Calu3 (cell line): ENCODE data around the gene KCNT1. TPM values are rescaled to one million over a fixed set of nuclear protein-coding genes. Genes with fewer than 3 reads are reported as not detected.

ENCODE experiments used
- BruUV-seq: library from RNA; stranded (reverse); fragments of 400-500 nt; replicated peaks from 2 replicates; lab custom pipeline; 2021; lab: Mats Ljungman, UMichigan
- CTCF ChIA-PET: fragments of 300-600 bp; sonication (Branson Sonifier 250); formaldehyde crosslinking; loops from one replicate; lab custom pipeline; 2022; ENCODE audit warnings: antibody characterized with exemption; lab: Charles Lee
- DNase-seq: peaks from one replicate; pipeline ENCODE4 v3.0.0; 2022
- H3K27ac Mint-ChIP-seq: one replicate; pipeline ENCODE4 v1.8.0; 2022; ENCODE audit warnings: mixed read lengths; ENCODE audit not compliant: unreplicated experiment
- H3K27me3 Mint-ChIP-seq: one replicate; pipeline ENCODE4 v1.8.0; 2022; ENCODE audit warnings: mixed read lengths; ENCODE audit not compliant: unreplicated experiment
- H3K36me3 Mint-ChIP-seq: one replicate; pipeline ENCODE4 v1.8.0; 2022; ENCODE audit warnings: mild to moderate bottlenecking, moderate library complexity, mixed read lengths; ENCODE audit not compliant: insufficient read depth, unreplicated experiment
- H3K4me1 Mint-ChIP-seq: one replicate; pipeline ENCODE4 v1.8.0; 2022; ENCODE audit warnings: mild to moderate bottlenecking, low read depth, mixed read lengths; ENCODE audit not compliant: unreplicated experiment
- H3K4me3 Mint-ChIP-seq: one replicate; pipeline ENCODE4 v1.8.0; 2022; ENCODE audit warnings: mild to moderate bottlenecking, low read depth, moderate library complexity, mixed read lengths; ENCODE audit not compliant: unreplicated experiment
- H3K9me3 Mint-ChIP-seq: one replicate; pipeline ENCODE4 v1.8.0; 2022; ENCODE audit warnings: low read depth, mixed read lengths; ENCODE audit not compliant: unreplicated experiment
- CTCF ChIP-seq: fragments of 200-600 bp; IDR thresholded peaks from one replicate; pipeline ENCODE4 v1.8.0; 2022; ENCODE audit warnings: antibody characterized with exemption; ENCODE audit not compliant: unreplicated experiment
- intact Hi-C: fragments of 100-400 bp; cut with micrococcal nuclease; formaldehyde crosslinking; loops from one replicate; pipeline ENCODE4 v1.10.0; 2022; ENCODE audit not compliant: unreplicated experiment
- total RNA-seq: library from RNA; stranded (reverse); gene quantifications from 2 replicates; pipeline ENCODE4 v1.2.3, GENCODE V29; 2022

Gene KCNT1
- total RNA-seq, 1 experiment from 2014 or later = not detected

- H3K27ac Mint-ChIP-seq = no peak overlapping the region
- no peak overlapping the region for H3K4me3 Mint-ChIP-seq
Observed at GRCh38 chr9:135714242-135715055, 12.5 kb downstream of the KCNT1 start.

GRCh38 chr9:135715056-135715595 is 13.1 kb downstream of the KCNT1 start:
- BruUV-seq = no TSS peak
- H3K36me3 Mint-ChIP-seq = no peaks in the 10 kb centered on the region
- no peak for DNase-seq
- H3K9me3 Mint-ChIP-seq = no peaks in the 10 kb centered on the region
- CTCF ChIA-PET = no interaction called here
- no peak for TF ChIP-seq CTCF
- H3K27me3 Mint-ChIP-seq = peaks cover 73% of the 10 kb centered on the region
- no peaks in the 10 kb centered on the region for H3K4me1 Mint-ChIP-seq
- intact Hi-C loops = no loop called here
- H3K4me3 Mint-ChIP-seq = no peak overlapping the region
- H3K27ac Mint-ChIP-seq = no peak overlapping the region

More at GRCh38 chr9:135714242-135715055, 12.5 kb downstream of the KCNT1 start:
- TF ChIP-seq CTCF = no peak
- H3K27me3 Mint-ChIP-seq = peaks cover 79% of the 10 kb centered on the region
- no peaks in the 10 kb centered on the region for H3K36me3 Mint-ChIP-seq
- intact Hi-C loops = no loop called here
- DNase-seq = no peak
- CTCF ChIA-PET = no interaction called here
- H3K9me3 Mint-ChIP-seq = no peaks in the 10 kb centered on the region
- H3K4me1 Mint-ChIP-seq = no peaks in the 10 kb centered on the region
- BruUV-seq = no TSS peak

GRCh38 chr9:135716045-135716444 is 14.1 kb downstream of the KCNT1 start:
- no peaks in the 10 kb centered on the region for H3K36me3 Mint-ChIP-seq
- BruUV-seq = no TSS peak
- CTCF ChIA-PET = no interaction called here
- no peak overlapping the region for H3K27ac Mint-ChIP-seq
- no peak for DNase-seq
- no peak overlapping the region for H3K4me3 Mint-ChIP-seq
- no peak for TF ChIP-seq CTCF
- H3K9me3 Mint-ChIP-seq = no peaks in the 10 kb centered on the region
- H3K27me3 Mint-ChIP-seq = peaks cover 63% of the 10 kb centered on the region
- intact Hi-C loops = no loop called here
- H3K4me1 Mint-ChIP-seq = no peaks in the 10 kb centered on the region

- Mint-ChIP-seq H3K4me3 (no peak overlapping the region), H3K27me3 (peaks cover 52% of the 10 kb centered on the region), H3K4me1 (no peaks in the 10 kb centered on the region), H3K27ac (no peak overlapping the region), H3K36me3 (no peaks in the 10 kb centered on the region), H3K9me3 (no peaks in the 10 kb centered on the region)
- TF ChIP-seq CTCF = no peak
- intact Hi-C loops = no loop called here
- no peak for DNase-seq
- no TSS peak for BruUV-seq
- CTCF ChIA-PET = no interaction called here
Observed at GRCh38 chr9:135717410-135717809, 15.4 kb downstream of the KCNT1 start.
